GM12874 (cell line): Measurements from ENCODE around the gene BMPER.

Source experiments
- CTCF ChIP-seq: IDR thresholded peaks from 2 replicates; pipeline ENCODE4 v1.5.1; 2011; ENCODE audit warnings: low read depth, mild to moderate bottlenecking, control low read depth, low read length, moderate library complexity; ENCODE audit not compliant: insufficient read depth

The BMPER gene

GRCh38 chr7:34104992-34105391 is 199.7 kb downstream of the BMPER start:
- no peak for TF ChIP-seq CTCF

- no peak for TF ChIP-seq CTCF
Measured at GRCh38 chr7:34107276-34107675, 201.9 kb downstream of the BMPER start.

GRCh38 chr7:34108165-34108564 is 202.8 kb downstream of the BMPER start:
- TF ChIP-seq CTCF, result no peak

- no peak for TF ChIP-seq CTCF
Measured at GRCh38 chr7:34109936-34110780, 204.8 kb downstream of the BMPER start.

- no peak for TF ChIP-seq CTCF
Measured at GRCh38 chr7:34111031-34111430, 205.7 kb downstream of the BMPER start.

- TF ChIP-seq CTCF, result no peak
Measured at GRCh38 chr7:34115503-34115902, 210.2 kb downstream of the BMPER start.

- TF ChIP-seq CTCF, result no peak
Measured at GRCh38 chr7:34117573-34117972, 212.2 kb downstream of the BMPER start.
